ENCODE results near the gene LAMA5.
A peak's percentile ranks its signal among the peaks of the same experiment; 100 is the strongest.

Gene LAMA5

GRCh38 chr20:62310757-62311121 lies 56.4 kb downstream of the LAMA5 start:
- TF ChIP-seq JUND (IDR thresholded peaks at IDR 0.05; ENCODE audit: low read depth) = no peak
- in situ Hi-C loops (cut with HindIII; ENCODE audit: low pct_unique_long_range_greater_than_20kb, low sequenced_read_pairs) = no loop called here
- no peak for DNase-seq (ENCODE audit: low read depth in 1 of 2, low spot score in 1 of 2)

- no peak for TF ChIP-seq JUND (IDR thresholded peaks at IDR 0.05; ENCODE audit: low read depth)
- DNase-seq (ENCODE audit: low read depth in 1 of 2, low spot score in 1 of 2) = no peak
- in situ Hi-C loops (cut with HindIII; ENCODE audit: low pct_unique_long_range_greater_than_20kb, low sequenced_read_pairs) = no loop called here
Measured at GRCh38 chr20:62309947-62310756, 57.0 kb downstream of the LAMA5 start.

DNA sequence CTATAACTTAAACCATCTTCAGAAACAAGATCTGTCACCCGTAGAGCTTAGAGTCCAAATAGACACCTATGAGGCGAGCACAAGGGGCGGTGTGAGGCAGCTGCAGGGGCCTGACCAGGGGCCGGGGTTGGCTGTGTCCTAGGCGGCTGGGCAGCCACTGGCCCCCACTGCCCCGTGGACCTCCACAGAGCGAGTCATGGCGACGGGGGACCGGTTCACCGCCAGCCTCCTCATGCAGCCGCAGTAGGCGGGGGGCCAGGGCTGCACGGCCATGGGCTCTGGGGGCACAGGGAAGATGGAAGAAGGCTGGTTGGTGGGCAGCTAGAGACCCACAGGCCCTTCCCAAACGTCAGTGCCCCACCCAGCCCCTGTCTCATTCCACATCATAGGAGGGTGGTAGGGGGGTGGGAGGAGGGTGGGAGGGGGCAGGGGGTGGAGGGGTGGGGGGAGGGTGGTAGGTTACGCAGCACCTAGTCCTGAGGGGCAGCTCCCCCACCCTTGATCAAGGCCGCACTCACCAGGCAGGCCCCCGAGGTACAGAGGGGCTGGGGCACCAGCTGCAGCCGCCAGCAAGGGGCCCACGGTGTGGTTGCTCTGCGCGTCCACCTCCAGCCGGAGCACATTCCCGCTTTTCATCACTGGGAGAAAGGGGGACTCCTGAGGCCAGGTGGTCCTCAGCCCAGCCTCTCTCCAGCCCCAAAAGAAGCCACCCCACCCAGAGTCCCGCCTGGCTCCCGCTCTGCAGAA lies 57.7 kb downstream of the LAMA5 start:
- DNase-seq (ENCODE audit: low read depth in 1 of 2, low spot score in 1 of 2) = no peak
- no peak for TF ChIP-seq JUND (IDR thresholded peaks at IDR 0.05; ENCODE audit: low read depth)
- in situ Hi-C loops (cut with HindIII; ENCODE audit: low pct_unique_long_range_greater_than_20kb, low sequenced_read_pairs) = no loop called here

- no peak for DNase-seq (ENCODE audit: low read depth in 1 of 2, low spot score in 1 of 2)
Measured at GRCh38 chr20:62308102-62308822, 58.9 kb downstream of the LAMA5 start.

GRCh38 chr20:62307226-62308101 lies 59.6 kb downstream of the LAMA5 start:
- no peak for DNase-seq (ENCODE audit: low read depth in 1 of 2, low spot score in 1 of 2)
- TF ChIP-seq JUND (IDR thresholded peaks at IDR 0.05; ENCODE audit: low read depth) = no peak
- in situ Hi-C loops (cut with HindIII; ENCODE audit: low pct_unique_long_range_greater_than_20kb, low sequenced_read_pairs) = no loop called here

More at GRCh38 chr20:62308102-62308822, 58.9 kb downstream of the LAMA5 start:
- no peak for TF ChIP-seq JUND (IDR thresholded peaks at IDR 0.05; ENCODE audit: low read depth)
- in situ Hi-C loops (cut with HindIII; ENCODE audit: low pct_unique_long_range_greater_than_20kb, low sequenced_read_pairs) = no loop called here

DNA sequence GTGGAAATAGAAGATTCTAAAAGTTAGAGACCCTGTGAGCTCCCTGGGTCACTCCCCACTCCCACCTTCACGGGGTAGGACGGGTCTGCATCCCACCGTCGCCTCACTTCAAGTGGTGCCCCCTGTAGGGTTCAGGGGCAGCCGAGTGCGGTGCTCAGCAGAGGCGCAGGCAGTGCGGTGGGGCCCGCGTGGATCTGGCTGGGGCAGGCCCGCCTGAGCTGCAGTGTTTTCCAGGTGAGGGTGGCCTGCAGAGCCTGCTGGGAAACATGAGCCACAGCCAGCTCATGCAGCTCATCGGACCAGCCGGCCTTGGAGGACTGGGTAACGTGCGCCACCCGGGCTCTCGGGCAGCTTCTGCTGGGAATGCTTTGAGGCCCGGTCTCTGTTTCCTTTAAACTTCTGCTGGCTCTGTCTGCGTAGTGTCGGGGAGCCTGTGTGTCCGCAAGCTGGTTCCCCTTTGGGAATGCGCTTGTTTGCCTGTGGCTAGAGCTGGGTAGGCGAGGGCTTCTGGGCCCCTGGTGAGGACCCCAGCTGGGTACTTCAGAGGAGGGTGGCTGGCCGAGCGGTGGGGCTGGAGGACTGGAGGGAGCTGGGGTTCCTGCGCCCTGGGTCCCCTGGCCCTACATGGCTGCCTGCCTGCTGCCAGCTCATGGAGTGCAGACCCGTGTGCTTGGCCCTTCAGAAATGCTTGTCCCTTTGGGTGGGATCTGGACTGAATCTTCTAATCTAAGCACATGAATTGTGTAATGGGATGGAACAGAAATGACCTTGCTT lies 60.5 kb downstream of the LAMA5 start:
- in situ Hi-C loops (cut with HindIII; ENCODE audit: low pct_unique_long_range_greater_than_20kb, low sequenced_read_pairs) = no loop called here
- DNase-seq (ENCODE audit: low read depth in 1 of 2, low spot score in 1 of 2) = no peak
- no peak for TF ChIP-seq JUND (IDR thresholded peaks at IDR 0.05; ENCODE audit: low read depth)

- no peak for DNase-seq (ENCODE audit: low read depth in 1 of 2, low spot score in 1 of 2)
- in situ Hi-C loops (cut with HindIII; ENCODE audit: low pct_unique_long_range_greater_than_20kb, low sequenced_read_pairs) = no loop called here
- TF ChIP-seq JUND (IDR thresholded peaks at IDR 0.05; ENCODE audit: low read depth) = no peak
Measured at GRCh38 chr20:62305765-62306413, 61.2 kb downstream of the LAMA5 start.

DNA sequence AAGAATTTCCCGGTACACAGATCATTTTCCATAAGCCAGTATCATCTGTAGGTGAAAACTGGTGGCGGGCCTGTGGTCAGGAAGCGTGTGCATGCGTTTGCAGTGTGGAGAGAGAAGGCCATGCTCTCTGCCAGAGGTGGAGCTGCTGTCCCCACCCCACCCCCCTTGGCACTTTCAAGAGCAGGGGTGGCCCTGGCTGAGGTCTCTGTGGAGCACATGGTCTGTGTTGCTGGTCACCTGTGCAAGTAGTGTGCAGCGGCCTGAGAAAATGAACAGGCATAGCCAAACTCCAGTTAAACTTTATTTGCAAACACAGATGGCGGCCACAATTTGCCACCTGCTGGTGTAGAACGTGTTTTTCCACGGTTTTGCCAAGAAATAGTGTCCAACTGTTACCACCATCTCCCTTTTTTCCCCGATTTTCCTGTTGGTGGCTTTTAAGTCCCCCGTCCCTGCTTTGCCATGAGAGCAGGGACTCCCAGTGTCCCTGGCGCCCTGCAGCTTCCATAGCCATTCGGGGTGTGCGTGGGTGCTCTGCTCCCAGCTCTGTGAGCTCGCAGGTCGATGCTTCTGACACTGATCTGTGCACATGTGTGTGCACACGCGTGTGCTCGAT lies 61.9 kb downstream of the LAMA5 start:
- in situ Hi-C loops (cut with HindIII; ENCODE audit: low pct_unique_long_range_greater_than_20kb, low sequenced_read_pairs) = no loop called here
- DNase-seq (ENCODE audit: low read depth in 1 of 2, low spot score in 1 of 2) = peak in 1 of 2 experiments; percentile 52
- TF ChIP-seq JUND (IDR thresholded peaks at IDR 0.05; ENCODE audit: low read depth) = no peak

DNA sequence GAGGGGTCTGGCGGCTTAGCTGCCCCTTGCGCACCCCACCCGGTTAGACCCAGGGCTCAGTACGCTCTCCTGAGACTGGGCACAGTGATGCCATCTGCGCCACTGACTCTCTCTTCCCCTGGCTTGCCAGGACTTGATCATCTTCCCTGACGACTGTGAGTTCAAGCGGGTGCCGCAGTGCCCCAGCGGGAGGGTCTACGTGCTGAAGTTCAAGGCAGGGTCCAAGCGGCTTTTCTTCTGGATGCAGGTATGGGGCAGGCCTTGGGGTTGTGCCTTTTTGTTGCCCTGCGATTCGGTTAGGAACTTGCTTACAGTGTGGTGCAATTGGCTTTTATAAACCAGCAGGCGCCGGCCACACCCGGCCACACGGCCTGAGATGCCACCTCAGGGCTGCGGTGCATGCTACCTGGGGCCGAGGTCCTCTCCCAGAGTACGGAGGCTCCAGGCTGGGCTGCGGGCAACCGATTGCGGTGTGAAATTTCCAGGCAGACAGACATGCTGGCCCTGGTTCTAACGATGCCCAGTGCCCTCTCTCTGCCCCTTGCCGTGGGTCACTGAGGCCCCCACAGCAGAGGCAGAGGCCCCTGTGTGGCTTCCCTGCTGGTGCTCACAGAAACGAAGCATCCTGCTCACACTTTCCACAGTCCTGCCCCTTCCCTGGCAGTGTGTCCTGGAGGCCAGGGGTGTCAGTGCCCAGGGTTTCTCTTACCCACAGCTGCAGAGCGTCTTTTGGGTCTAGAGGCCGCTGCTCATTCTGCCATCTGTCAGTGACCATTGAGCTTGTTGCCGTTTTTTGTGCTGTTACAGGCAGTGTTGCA lies 62.6 kb downstream of the LAMA5 start:
- no peak for DNase-seq (ENCODE audit: low read depth in 1 of 2, low spot score in 1 of 2)
- in situ Hi-C loops (cut with HindIII; ENCODE audit: low pct_unique_long_range_greater_than_20kb, low sequenced_read_pairs) = no loop called here
- TF ChIP-seq JUND (IDR thresholded peaks at IDR 0.05; ENCODE audit: low read depth) = no peak

All from T47D (cell line).